GM21576 (cell line): ENCODE results near the gene KLF1.

Experiments used
- ATAC-seq: cut with Tn5 transposase; IDR thresholded peaks from one replicate; pipeline ENCODE4 v1.9.1; 2021; ENCODE audit warnings: mild to moderate bottlenecking, moderate library complexity; ENCODE audit not compliant: unreplicated experiment

KLF1 gene

DNA sequence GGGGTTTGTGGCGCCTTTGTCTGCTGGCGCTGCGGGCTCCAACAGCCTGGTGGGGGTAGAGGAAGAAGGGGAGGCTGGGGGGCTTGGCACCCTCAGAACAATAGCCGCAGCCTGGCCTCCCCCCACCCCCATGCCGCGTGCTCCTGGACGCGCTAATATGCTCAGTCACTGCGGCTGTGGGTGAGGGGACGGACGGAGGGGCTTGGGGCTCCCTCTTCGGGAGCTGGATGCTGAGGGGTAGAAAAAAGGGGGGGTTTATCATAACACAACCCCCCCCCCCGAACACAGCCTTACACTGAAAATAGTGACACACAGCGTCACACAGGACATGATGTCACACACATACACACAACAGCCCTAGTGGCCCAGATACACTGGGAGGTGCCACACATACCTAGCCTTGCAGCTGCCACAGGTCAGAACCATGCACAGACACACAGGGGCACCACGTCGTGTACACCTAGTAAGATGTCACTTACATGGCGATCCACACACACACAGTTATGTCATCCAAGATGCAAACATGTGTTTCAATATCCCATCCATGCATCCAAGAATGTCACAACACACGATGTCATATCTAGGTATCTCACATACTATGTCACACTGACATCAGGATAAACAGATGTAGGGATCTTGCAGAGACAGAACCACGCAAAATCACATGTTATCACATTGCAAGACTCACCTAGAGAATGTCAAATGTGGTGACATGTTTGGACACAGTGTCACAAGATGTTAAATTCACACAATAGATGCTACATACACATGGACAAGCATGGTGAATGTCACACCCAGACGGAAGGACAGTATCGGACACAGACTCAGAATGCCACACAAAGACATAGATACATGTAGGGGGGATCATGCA lies 47.9 kb downstream of the KLF1 start:
- ATAC-seq, result no peak

DNA sequence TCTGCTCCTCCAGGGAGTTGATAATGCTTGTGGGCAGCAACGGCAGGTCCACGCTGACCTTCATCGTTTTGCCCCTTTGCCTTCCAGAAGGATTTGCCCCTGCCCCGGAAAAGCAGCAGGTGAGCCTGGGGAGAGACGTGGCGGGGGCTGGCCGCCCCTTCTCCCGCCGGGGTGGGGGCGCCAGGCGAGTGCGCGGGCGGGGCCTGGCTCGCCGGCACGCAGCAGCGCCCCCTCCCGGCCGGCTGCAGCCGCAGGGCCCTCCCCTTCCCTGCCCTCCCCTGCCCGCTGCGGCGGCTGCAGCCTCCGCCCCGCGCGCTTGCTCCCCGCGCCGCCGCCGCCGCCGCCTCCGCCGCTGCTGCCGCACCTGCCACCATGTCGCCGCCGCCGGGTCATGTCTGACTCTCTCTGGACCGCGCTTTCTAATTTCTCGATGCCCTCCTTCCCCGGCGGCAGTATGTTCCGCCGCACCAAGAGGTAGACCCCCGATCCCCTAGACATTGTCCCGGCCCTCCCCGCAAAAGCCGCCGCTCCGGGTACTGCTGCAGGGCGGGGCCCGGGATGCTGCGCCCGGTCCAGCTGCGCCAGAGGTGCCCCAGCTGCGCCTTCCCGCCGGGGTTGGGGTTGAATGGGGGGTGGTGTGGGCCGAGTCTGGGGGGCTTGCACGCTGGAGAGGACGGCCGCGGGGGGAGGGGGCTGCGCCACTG lies 48.7 kb downstream of the KLF1 start, which contains the start of gene MAST1:
TSS of gene MAST1 (plus strand) at position 334 of the 704 bp plus-strand sequence. CDS start at position 392, 58 bp downstream.
- no peak for ATAC-seq

DNA sequence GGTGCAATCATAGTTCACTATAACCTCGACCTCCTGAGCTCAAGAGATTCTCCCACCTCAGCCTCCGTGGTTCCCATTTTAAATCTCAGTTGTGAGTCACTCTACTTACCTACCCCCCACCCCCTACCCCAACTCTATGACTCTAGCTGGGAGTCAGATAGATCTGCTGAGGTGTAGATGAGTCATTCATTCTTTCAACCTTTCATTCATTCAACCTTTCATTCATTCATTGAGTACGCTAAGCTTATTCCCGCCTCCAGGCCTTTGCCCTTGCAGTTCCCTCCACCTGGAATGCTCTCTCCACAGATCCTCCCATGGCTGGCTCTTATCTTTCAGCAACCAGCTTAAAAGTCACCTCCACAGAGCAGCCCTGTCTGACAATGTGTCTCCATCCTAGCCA lies 49.8 kb downstream of the KLF1 start:
- no peak for ATAC-seq

DNA sequence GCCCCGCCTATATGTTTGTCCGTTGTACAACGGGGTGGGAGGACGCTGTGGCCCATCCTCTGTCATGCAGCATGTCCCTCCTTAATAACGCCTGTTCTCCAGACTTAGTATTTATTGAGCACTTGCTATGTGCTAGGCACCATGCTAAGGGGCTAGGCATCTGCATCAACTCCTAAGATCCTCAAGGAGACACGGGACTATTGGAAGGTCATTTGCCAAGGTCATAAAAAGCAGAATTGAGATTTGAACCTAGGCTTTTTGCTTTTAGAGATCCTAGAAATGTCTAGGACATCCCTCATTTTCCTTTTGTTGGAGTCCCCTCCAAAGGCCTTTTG lies 50.5 kb downstream of the KLF1 start:
- ATAC-seq, result no peak

DNA sequence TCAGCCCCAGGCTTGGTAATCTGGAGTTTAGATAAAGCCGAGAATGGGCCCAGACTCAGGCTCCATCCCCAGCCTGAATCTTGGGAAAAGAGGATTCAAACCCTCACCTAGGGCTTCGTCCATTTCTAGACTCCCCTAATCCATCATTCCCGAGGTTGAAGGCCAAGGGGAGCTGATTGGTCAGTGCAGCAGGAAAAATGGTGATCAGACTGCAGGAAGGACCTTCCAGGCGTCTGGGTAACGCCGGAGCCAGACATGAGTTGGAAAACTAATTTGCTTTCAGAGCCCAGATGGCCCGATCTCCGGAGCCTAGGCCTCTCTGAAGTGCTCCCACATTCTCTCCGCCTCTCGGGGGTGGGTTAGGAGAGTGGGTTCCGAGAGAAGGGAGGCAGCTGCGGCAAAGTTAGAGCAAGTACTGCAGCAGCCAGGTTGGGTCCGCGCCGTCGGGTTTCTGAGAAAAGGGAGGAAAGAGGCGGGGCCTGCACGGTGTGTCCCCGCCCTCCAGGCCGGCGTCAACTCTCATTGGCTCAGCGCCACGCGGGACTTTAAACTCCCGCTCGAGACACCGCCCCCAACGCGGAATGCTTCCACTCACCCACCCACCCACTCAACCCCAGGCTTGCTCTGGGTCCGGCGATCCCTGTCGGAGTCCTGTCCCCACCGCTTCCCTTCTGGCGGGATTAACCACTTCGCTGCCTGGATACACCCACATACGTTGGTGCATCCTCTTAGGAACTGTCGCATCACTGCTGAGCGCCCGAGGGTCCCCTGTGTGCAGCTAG lies 51.8 kb downstream of the KLF1 start:
- no peak for ATAC-seq

DNA sequence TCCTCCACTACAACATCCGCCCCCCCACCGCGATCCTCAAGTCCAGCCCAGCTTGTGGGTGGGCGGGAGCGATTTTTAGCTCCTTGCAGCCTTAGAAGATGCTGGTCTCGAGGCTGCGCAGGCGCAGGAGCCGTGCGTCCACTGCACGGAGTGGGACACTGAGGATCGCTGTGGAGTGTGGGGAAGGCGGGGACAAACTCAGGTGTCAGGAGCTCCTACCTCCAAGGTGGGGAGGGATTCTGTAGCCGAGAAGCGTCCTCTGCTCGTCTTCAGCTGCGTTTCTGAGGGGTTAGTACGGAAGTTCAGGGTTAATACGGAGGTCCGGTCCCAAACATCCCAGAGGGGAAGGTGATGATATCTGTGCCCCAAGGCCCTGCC lies 52.4 kb downstream of the KLF1 start, which contains the start of gene RTBDN:
TSS of gene RTBDN (minus strand) at position 14 of the 378 bp plus-strand sequence. CDS start 4,600 bp downstream, outside the sequence.
- ATAC-seq, result no peak
